ENCODE results near the gene C5orf15.

DNA sequence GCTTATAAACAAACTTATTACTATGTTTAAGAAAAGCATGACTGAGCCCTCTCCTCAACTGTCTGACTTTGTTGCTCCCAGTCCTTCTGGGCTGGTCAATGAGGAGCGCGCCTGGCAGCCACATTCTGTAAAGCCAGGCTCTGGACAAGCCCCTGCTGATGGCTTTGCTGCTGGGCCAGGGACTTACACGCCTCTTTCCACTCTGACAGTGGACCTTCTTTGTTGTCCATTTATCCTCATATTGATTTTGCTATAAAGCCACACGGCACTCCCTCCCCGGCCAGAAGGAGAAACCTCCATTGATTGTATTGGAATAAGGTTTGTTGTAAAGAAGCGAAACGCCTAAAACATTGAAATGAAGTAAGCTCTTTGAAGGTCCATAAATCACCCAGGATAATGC, 50.6 kb downstream of the C5orf15 start:
- no peak for TF ChIP-seq CTCF (IDR thresholded peaks at IDR 0.05)
- TF ChIP-seq POLR2A (IDR thresholded peaks at IDR 0.05) = no peak
